Endothelial cell of umbilical vein (primary cell): Measurements from ENCODE around the gene PCDHGA4.

ENCODE experiments used
- CTCF ChIP-seq, 2 donors: IDR thresholded peaks; 1 replicate in 1 of 2; 2 replicates in 1 of 2; pipeline ENCODE4 v1.5.1; 2011; ENCODE audit warnings: low read length in 2 of 2, mild to moderate bottlenecking in 2 of 2, moderate library complexity in 2 of 2, control low read depth in 1 of 2, inconsistent platforms in 1 of 2, low read depth in 1 of 2; ENCODE audit not compliant: insufficient read depth in 1 of 2; ENCODE audit errors: extremely low read depth in 1 of 2
- MAX ChIP-seq: IDR thresholded peaks from 2 replicates; pipeline ENCODE4 v1.6.1; 2011; ENCODE audit not compliant: insufficient read depth, insufficient read length
- POLR2A ChIP-seq: IDR thresholded peaks from 2 replicates; pipeline ENCODE4 v1.6.1; 2012; ENCODE audit warnings: low read depth, mild to moderate bottlenecking, control low read depth, low read length
- POLR2AphosphoS5 ChIP-seq: IDR thresholded peaks from 2 replicates; pipeline ENCODE4 v1.6.1; 2012; ENCODE audit warnings: low read depth, mild to moderate bottlenecking, control low read depth, low read length, moderate library complexity; ENCODE audit not compliant: insufficient read depth

DNA sequence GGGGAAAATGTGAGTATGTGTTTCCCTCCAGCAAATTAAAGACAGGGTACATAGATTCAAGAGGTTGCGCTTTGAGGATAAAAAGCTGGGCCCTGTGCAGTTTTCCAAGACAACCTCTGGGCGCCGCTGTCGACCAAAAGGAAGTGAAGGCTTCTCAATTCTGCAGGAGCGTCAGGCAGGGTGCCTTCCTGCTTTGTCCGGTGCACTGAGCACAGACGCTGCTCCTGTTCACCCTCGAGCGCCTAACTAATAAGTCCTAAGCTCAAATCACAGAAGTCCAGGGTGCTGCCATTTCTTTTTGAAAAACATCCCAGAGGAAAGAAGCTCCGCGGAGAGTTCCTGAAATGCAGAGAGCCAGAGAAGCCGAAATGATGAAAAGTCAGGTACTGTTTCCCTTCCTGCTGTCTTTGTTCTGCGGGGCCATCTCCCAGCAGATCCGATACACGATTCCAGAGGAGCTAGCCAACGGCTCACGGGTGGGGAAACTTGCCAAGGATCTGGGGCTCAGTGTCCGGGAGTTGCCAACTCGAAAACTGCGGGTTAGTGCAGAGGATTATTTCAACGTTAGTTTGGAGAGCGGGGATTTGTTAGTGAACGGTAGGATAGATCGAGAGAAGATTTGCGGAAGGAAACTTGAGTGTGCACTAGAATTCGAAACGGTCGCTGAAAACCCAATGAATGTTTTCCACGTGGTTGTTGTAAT, 4.8 kb upstream of the PCDHGA4 start, which contains the start of gene PCDHGB1:
- peak; percentile 41 to 44 for TF ChIP-seq CTCF (IDR thresholded peaks at IDR 0.05; ENCODE audit: extremely low read depth in 1 of 2, insufficient read depth in 1 of 2, low read depth in 1 of 2, low read length in 2 of 2)
- no peak for TF ChIP-seq MAX
- TF ChIP-seq POLR2A: no peak
- TF ChIP-seq POLR2AphosphoS5: no peak
